CD4-positive, alpha-beta T cell treated with Interleukin-21 for 1 hour (primary cell): ENCODE data around the gene APOB.

Experiments used
- DNase-seq: peaks from one replicate; pipeline ENCODE4 v3.0.0-alpha.2; 2020

APOB gene

DNA sequence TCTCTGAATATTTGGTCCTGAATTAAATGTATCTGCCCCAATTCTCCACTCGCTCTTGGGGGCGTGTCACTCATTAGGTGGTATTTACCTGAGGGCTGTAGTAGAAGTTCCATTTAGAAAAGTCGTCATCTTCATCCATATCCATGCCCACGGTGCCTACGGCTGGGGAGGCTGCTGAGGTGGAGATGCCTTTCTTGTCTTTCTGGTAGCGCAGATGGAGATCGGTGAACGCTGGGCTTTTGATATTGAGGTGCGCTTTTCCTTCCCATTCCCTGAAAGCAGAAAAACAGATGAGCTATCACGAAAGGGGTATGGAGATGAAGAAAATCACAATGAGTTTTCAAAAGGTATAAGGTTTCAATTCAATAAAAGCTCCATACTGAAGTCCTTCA is 39.7 kb downstream of the APOB start:
- no peak for DNase-seq

- DNase-seq, result no peak
Observed at GRCh38 chr2:21003572-21004180, 40.2 kb downstream of the APOB start.

GRCh38 chr2:21002814-21003192 is 41.1 kb downstream of the APOB start:
- DNase-seq, result no peak

DNA sequence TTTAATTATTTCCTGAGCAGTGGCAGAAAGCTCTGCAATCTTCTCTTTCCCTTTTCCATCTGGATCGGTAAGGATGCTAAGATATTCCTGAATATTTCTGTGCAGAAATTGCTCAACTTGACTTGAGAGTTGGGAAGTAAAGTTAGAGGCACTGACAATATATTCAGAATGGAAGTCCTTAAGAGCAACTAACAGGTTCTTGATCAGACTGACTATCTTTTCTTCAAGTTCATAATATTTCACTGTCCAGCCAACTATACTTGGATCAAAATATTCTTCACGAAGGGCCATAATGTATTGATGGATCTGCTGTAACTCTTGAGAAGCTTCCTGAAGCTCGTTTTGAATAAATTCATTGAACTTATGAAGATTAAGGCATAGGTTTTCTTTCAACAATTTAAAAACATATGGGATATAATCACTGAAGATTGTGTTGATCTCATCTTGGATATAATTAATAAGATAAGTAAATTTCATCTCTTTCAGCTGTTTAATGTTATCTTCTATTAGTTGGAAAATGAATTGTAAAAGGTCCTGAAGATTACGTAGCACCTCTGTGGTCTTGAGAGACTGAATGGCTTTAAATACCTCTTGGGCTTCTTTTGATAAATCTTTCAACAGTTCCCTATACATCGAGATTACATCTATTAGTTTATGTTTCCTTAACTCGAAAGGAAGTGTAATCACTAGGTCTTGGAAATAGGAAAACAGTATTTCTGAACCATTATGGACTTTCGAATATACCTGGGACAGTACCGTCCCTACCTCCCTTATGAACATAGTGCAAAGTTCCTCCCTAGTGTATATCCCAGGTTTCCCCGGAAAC is 41.7 kb downstream of the APOB start:
- no peak for DNase-seq

DNA sequence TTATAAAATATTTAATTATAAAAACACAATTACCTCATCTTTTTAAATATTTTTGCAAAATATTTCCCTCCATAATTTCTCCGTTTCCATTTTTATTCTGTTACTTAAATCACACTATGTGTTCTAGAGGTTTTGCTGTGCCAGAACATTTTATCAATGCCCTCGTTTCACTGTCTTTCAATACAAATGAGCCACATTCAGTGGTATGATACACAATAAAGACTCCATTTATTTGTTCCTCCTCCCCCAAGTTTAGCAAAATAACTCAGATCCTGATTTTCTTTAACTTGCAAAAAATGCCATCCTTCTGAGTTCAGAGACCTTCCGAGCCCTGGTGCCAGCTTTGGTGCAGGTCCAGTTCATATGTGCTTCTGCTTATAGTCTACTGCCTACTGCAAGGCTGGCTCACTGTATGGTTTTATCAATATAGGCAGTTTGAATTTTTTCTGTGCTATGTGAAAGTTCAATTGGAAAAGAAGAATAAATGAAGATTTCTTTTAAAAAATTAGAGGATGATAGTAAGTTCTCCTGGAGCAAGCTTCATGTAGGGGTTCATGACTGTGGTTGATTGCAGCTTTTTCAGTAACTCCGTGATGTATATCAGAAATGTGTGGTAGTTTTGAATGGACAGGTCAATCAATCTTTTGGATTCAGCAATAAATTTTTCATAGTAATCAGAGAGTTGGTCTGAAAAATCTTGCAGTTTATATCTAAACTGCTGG is 42.5 kb downstream of the APOB start:
- DNase-seq, result no peak

DNA sequence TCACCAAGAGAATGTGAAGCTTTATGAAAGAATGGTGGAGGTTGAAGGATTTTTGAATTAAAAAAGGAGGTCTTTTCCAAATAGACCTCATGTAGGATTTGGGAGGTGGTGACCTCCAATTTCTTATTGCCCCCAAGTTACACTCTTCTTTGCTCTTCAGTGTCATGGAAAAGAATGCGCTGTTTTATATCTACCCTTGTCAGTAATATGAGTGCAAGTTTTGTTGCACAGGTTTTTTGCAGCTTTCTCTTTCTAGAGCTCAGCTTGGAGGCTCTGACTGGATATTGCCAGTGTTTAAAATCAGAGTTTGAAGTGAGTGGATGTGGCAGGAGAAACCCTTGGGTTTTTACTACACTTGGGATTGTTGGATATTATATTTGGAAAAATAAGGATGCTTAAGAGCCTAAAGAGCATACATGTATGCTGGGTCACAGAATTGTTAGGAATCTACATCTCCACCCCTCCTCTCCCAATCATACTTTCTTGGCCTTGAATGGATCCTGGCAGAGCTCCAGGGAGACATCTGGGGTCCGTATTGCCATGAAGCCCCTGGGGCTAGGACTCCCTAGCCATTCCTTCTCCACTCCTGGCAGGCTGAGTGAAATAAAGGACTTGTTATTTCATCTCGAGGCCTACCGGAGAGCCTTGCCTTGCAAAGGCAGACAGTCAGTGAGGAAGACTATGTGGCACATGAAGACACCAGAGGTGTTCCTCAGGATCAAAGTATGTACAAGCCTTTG is 43.8 kb downstream of the APOB start:
- no peak for DNase-seq

GRCh38 chr2:20998972-20999905 is 44.6 kb downstream of the APOB start:
- DNase-seq, result no peak

DNA sequence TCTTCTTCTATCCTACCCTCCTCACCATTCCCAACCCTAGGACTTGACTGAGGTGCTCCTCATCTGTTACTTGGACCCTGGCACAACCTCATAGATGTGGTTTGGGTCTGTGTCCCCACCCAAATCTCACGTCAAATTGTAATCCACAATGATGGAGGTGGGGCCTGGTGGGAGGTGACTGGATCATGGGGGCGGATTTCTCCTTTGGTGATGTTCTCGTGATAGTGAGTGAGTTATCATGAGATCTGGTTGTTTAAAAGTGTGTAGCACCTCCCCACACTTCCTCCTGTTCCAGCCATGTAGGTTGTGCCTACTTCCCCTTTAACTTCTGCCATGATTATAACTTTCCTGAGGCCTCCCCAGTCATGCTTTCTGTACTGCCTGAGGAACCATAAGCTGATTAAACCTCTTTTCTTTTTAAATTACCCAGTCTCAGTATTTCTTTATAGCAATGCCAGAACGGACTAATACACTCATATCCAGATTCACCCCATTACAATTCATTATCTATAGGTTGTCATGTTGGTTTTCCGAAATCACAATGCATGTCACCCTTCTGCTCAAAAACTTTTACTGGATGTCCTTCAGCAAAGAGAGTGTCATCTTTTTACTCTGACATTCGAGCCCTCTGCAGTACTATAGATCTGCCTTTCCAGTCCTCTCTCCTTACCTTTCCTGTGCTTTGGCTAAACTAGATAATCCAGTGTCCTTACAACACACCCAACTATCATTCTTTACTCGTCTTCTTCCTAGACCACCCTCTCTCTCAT is 45.7 kb downstream of the APOB start:
- DNase-seq, result no peak

DNA sequence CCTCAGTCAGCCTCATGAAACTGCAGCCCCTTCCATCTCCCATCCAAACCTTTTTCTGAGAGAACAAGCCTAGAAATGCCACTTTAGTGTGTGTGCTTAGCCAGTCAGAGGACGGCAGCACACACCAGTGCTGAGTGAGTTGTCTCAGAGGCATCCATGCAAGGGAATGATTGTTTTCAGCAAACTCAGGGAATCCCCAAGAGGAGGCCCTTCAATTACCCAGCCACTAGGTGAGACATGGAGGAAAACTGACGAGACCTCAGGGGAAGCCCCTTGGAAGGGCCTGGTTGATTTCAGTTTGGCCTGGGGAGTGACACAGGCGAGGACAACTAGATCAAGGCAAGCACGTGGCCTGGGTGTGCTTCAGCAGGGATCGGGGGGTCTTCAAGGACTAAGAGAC is 49.7 kb downstream of the APOB start:
- no peak for DNase-seq

GRCh38 chr2:20992201-20992711 is 51.6 kb downstream of the APOB start:
- no peak for DNase-seq

DNA sequence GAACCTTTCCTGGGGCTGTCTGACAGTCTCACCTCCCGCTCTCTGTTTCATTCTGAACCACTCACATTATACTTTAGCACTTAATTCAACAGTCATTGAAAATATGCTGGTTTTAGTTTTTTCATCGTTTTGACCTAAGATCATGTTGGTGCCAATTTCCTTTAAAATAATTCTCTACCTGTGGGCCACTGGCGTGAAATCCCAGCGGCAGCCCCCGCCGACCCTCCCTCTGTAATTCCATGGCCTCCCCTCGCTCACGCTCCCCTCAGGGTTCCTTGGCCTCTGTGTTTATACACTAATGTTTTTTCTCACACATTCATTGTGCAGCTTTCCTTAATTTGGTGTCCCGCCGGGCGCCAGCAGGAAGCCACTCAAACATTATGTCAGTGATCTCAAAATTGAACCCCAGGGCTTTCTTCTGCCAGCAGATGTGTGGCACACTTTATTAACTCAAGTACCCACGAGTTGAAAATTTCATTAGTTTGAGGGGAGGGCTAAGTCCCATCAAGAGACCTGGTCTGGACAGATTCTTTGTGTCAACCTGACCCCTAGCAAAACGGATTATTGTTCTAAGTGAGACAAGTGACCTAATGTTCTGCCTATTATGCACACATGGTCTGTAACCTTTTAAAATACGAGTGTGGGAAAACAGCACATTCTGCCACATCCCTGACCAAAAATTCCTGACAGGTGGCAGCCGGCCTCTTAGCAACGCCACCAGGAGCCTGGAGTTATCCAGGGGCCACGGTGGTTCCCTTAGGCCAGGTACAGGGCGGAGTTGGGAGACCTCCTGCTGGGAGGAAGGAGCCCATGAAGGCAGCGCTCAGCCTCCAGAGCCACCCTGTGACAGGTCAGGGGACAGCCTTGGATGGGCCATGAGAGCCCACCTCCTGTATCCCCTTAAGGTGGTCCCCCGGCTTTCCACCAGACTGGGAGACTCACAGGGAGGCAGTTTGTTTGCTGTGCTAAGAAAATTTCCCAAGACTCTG is 53.1 kb downstream of the APOB start:
- no peak for DNase-seq

- no peak for DNase-seq
Observed at GRCh38 chr2:20989404-20989803, 54.5 kb downstream of the APOB start.

DNA sequence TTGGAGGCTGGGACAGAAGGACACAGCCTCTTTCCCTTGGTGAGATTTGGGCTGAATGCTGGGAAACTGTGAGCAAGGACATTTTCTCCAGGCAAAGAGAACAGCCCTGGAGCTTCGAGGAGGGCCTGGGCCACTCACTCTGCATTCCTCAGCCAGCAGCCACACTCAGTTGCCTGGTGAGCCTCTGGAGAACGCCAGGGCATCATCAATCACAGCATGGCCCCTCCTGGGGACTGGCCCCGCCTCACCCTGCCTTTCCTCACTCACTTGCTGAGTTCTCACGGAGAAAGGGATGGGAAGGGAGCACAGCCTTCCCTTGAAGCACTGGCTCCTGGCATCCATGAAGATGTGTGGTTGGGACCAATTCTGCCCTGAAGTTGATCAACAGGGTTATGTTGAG is 55.0 kb downstream of the APOB start:
- DNase-seq, result no peak

DNA sequence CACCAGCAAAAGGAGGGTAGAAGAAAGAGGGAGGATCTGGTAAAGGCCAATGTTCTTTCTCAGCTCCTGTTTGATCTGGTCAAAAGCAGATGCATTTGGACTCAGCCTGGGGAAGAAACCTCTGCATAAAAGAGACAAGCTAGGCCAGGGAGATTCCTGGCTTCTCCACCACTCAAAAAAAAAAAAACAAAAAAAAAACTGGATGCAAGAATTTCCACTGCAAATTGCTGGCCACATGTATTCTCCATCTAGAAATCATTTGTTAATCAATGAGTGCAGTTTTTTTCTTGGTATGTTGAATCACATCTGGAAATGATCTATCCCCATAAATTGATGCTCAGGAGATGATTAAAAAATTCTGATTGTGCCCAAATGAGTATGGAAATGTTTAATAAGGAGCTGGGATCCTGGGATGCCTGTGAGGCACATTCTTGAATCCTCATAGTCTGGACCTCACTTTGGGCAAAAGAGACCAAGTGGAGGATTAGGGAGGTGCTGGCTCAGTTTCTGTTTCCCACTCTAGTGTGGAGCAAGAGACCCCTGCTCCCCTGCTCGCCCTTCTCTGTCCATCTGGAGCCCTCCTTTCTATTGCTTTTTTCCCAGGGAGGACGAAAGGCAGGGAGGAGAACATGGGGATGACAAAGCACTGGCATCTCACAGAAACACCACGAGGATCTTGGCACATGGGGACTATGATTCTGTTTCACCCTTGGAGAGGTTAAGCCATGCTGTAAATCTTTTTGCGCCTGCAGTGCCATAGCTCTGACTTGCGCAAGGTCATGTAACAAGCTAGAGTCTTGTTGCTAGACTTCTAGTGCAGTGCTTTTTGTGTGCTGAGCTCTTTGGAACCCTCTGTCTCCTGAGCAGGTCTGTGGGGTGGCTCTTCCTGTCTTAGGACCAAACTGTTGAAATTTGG is 57.6 kb downstream of the APOB start:
- no peak for DNase-seq

DNA sequence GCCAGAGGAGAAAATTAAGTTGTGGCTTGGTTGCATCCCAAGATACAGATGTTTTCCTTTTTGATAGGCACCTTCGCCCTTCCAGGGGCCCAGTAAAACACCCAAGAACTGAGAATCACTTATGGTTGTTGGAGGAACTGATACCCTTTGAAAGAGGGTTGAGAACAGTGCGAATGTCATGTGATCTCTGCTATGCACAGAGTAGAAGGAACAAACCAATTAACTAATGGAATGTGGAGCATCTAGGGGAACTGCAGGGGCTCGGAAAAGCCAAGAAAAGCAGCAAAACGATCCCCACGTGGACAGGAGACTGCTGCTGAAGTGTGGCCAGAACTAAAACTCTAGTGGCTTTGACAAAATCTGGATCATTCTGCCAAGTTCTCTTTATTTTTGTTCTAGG is 58.8 kb downstream of the APOB start:
- no peak for DNase-seq

GRCh38 chr2:20984408-20984807 is 59.5 kb downstream of the APOB start:
- DNase-seq, result no peak

GRCh38 chr2:20983844-20984243 is 60.0 kb downstream of the APOB start:
- DNase-seq, result no peak

- no peak for DNase-seq
Observed at GRCh38 chr2:20982861-20983260, 61.0 kb downstream of the APOB start.
